HG02610 (cell line): Measurements from ENCODE around the gene SH3PXD2A.
A peak's percentile ranks its signal among the peaks of the same experiment; 100 is the strongest.
"Not testable (repeated sequence)": the region's sequence is repeated elsewhere in the genome, so short reads cannot be mapped to it uniquely, and the experiment has no call there.

Experiments used
- ATAC-seq: cut with Tn5 transposase; IDR thresholded peaks from one replicate; pipeline ENCODE4 v1.9.1; 2021; ENCODE audit warnings: mild to moderate bottlenecking, moderate library complexity; ENCODE audit not compliant: unreplicated experiment

SH3PXD2A gene

DNA sequence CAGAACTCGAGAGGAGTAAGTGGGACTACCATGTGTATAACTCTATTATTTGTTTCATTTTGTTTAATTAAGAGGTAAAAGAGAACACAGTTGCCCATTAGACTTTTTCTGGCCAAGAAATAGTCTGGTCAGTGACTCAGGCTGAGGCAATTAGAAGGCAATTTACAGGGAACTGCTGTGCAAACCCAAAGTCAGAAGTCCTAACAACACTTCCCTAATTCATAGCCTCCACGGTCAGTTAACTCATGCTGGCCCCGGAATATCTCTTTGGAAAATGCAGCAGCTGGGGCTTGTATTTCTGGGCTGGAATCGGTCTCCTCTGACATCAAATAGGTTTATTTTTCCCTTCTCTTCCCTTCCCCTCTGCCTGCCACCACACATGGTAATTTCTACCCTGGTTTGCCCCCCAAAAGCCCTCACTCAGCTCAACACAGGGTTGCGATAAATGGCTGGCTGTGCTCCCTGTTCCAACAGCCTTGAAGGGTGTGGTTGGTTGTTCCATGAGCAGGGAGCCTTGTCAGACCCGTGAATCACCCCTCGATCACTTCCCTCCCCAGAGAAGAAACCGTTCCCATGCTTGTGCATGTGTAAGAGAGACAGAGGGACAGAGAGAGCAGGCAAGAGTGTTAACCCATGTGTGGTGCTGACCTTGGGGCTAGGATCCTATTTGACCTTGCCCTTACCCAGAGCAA lies 5.3 kb downstream of the SH3PXD2A start:
- ATAC-seq = no peak

DNA sequence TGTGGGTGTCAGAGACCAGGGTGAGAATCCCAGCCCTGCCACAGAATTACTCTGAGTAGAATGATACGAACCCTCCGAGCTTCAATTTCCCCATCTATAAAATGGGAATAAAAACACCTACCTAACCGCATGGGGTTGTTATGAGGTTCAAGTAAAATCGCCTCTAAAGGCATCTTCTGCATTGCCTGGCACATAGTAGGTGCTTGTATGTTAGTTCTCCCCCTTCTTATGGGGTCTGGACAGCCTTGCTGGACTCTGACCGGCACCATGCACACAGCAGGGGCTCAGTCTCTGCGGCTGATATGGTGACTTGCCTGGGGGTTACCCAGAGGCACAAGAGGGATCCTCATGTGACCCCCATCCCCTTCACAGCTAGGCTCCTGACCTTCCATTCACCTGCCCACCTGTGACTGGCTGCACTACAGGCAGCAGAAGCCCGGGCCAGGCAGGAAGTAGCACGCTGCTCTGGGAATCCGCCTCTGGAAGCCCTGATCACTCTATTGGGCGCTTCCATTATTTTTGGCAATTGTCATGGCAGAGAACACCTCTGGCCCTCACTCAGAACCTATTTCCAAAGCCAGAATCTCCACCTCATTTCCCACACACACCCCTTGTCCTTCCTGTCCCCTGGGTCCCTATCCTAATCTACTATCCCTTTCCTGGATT lies 6.0 kb downstream of the SH3PXD2A start:
- no peak for ATAC-seq

DNA sequence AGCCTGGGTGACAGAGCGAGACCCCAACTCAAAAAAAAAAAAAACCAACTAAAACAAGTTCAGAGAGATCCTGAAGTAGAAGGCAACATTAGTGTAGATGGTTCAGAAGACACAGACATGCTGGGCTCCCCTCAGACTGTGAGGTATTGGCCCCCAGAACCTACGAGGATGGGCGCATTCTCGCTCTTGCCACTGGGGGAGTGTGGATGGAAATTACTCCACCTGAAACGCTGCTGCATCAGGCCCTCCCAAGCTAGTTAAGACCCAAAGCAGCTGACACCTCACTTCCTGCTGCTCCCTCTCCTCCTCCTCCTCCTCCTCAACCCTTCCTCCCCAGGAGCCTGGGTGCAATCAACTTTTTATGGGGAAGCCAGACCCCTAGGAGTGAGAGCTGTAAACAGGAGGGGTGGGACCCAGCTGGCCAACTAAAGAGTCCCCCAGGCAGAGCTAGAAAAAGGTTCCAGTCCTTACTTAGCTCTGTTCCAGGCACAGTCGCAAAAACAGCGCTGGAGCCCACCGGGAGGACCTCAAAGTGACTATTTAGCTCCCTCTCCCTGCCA lies 7.4 kb downstream of the SH3PXD2A start:
- ATAC-seq = no peak

DNA sequence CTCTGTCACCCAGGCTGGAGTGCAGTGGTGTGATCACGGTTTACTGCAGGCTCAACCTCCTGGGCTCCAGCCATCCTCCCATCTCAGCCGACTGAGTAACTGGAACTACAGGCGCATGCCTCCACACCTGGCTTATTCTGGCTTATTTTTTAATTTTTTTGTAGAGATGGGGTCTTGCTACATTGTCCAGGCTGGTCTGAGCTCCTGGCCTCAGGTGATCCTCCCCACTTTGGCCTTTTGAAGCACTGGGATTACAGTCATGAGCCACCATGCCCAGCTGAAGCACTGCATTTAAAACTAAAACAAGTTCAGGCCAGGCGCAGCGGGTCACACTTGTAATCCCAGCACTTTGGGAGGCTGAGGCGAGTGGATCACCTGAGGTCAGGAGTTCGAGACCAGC lies 8.0 kb downstream of the SH3PXD2A start:
- ATAC-seq = no peak

- peak; percentile 70 for ATAC-seq
Observed at GRCh38 chr10:103845972-103846371, 9.4 kb downstream of the SH3PXD2A start.

DNA sequence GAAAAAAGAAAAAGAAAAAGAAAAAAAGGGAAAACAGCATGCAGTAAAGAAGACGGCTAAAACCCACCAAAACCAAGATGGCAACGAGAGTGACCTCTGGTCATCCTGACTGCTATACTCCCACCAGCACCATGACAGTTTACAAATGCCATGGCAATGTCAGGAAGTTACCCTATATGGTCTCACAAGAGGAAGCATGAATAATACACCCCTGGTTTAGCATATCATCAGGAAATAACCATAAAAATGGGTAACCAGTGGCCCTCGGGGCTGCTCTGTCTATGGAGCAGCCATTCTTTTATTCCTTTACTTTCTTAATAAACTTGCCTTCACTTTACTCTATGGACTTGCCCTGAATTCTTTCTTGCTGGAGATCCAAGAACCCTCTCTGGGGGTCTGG lies 10.0 kb downstream of the SH3PXD2A start:
- ATAC-seq = not testable (repeated sequence)

- ATAC-seq = no peak
Observed at GRCh38 chr10:103843854-103844570, 11.4 kb downstream of the SH3PXD2A start.

- no peak for ATAC-seq
Observed at GRCh38 chr10:103843045-103843444, 12.3 kb downstream of the SH3PXD2A start.

DNA sequence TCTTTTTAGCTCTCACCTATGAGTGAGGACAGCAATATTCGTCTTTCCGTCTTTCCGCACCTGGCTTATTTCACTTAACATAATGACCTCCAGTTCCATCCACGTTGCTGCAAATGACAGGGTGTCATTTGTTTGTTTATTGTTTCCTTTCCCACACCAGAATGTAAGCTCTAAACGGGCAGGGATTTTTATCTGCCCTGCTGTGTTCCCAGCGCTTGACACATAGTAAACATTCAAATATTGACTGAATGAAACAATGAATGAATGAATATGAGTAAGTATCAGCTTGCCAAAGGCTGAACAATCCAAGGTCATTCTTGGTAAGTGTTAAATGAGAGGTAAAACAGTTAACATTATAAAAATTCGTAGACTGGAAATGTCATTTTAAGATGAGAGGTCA lies 12.8 kb downstream of the SH3PXD2A start:
- ATAC-seq = no peak

DNA sequence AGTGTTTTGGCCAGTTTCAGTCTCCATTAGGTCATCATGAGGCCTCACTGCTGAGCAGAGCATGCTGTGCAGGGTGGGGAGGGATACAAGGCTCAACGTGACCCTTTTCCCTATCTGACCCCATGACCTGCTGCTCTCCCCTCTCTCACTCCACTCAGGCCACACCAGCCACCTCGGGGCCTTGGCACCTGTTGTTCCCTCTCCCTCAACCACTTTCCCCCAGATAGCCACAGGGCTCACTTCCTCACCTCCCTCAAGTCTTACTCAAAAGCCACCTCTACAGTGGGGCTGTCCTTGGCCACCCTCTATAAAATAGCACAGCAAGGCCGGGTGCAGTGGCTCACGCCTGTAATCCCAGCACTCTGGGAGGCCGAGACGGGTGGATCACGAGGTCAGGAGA lies 13.9 kb downstream of the SH3PXD2A start:
- no peak for ATAC-seq

DNA sequence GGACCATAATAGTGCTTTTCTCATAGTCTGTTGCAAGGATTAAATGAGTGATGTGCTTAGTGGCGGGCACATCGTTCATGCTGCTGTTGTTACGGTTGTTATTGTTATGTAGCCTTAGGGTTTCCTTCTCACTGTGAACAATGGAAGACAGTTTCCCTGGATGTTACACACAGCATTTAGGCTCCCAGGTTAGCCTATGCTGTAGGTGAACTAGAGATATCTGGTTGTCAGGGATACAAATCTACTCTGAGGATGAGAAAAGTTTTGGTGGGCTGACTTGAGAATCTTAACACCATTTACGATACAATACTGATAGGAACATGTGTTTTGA lies 14.7 kb downstream of the SH3PXD2A start:
- ATAC-seq = no peak

GRCh38 chr10:103839872-103840739 lies 15.3 kb downstream of the SH3PXD2A start:
- no peak for ATAC-seq

DNA sequence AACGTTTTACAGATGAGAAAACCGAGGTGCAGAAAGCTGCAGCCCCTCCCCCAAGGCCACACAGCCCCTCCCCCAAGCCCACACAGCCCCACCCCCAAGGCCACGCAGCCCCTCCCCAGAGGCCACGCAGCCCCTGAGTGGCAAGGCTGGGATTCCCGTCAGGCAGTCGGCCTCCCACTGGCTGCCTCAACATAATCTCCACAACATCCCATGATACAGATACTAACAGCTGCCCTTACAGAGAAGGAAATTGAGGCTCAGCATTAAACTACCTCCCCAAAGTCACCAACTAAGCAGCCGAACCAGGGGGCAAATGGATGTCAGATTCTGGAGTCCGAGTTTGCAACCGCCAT lies 15.9 kb downstream of the SH3PXD2A start:
- no peak for ATAC-seq

DNA sequence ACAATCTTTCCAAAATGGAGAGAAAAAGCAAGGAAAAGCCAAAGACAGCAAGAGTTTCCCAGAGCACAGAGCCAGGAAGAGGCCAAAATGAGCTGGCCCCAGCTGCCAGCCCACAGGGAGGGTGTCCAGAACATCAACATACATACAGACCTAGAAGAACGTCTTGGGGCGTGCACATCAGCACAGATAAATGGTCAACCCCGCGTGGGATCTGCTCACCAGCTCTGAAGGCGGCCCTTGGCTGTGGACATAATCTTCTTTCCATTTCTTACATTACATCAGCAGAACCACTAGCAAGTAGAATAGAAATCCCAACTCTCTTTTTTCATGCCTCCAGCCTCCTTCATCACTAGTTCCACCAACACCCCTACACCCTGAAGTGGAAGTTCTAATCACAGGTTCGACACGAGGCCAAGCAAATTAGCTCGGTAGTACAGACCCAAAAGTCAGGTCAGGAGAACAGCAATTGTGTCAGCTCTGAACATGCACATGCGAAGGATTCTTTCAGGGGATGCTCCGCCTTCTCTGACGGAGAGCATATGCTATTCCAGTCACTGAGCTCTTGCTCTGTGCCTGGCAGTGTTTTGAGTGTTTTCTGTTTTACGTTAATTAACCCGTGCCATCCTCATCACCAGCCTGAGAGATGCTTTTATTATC lies 16.4 kb downstream of the SH3PXD2A start:
- no peak for ATAC-seq

- ATAC-seq = no peak
Observed at GRCh38 chr10:103838070-103838395, 17.3 kb downstream of the SH3PXD2A start.

GRCh38 chr10:103837370-103838069 lies 17.9 kb downstream of the SH3PXD2A start:
- no peak for ATAC-seq

- no peak for ATAC-seq
Observed at GRCh38 chr10:103836861-103837260, 18.5 kb downstream of the SH3PXD2A start.

- no peak for ATAC-seq
Observed at GRCh38 chr10:103836273-103836672, 19.1 kb downstream of the SH3PXD2A start.

DNA sequence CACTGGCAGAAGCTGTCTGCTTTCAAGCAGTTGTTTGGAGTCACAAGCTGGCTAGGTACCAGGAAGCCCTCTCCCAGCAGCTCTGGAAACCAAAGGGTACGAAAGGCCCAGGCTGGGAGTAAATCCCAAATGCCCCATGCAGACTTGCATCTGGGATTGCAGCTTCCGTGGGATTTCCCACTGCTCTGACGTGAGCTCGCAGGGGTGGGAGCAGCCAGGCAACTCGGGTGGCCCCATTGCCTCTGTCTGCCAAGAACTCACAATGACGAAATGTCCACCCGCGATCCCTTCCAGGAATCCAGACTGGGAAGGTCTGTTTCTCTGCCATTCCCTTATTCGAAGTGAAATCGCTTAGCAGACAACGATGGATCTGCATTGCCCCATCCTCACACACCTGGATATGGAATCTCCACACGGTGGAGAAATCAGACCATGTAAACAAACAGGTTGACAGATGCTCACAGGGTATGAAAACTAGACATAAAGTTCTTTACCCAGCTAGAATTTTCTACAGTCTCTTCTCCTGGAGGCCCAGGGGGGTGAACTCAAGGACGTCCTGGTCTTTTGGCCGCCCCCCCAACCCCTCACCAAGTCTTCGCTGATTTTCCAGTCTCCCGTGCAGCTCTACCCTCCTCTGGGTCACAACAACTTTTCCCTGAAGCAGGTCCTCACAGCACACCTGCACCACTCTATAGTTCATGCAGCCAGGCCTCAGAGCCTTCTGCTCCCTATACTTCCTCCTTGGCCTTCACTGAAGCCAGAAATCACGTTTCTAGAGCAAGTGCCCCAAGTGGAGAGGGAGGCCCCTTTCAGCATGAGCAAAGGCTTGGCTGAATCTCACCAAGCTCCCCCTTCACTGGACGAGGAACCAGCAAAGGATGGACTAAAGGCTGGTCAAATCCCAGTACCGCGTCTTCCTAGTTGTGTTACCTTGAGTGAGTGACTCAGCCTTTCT lies 20.0 kb downstream of the SH3PXD2A start:
- no peak for ATAC-seq
